Endodermal cell (in vitro differentiated cells): ENCODE measurements around the gene RYR2. TPM values are rescaled to one million over a fixed set of nuclear protein-coding genes. Genes with fewer than 3 reads are reported as not detected.

Source experiments
- DNase-seq: peaks from one replicate; pipeline ENCODE4 v3.0.0-alpha.2; 2017
- H3K27ac ChIP-seq: 2 replicates; pipeline ENCODE4 v1.5.1; 2013; ENCODE audit warnings: mild to moderate bottlenecking, low read depth, low read length, moderate library complexity
- H3K27me3 ChIP-seq: 2 replicates; pipeline ENCODE4 v1.6.1; 2013; ENCODE audit warnings: mild to moderate bottlenecking, low read length, moderate library complexity; ENCODE audit not compliant: insufficient read depth, control insufficient read depth, poor library complexity, severe bottlenecking
- H3K36me3 ChIP-seq: 2 replicates; pipeline ENCODE4 v1.7.0; 2013; ENCODE audit warnings: mild to moderate bottlenecking, low read length, moderate library complexity; ENCODE audit not compliant: control insufficient read depth, insufficient read depth
- H3K4me1 ChIP-seq: one replicate; pipeline ENCODE4 v1.7.0; 2013; ENCODE audit warnings: low read length; ENCODE audit not compliant: control insufficient read depth, insufficient read depth
- H3K4me3 ChIP-seq: 2 replicates; pipeline ENCODE4 v1.5.1; 2013; ENCODE audit warnings: mild to moderate bottlenecking, low read length, moderate library complexity
- H3K9ac ChIP-seq: 2 replicates; pipeline ENCODE4 v1.6.1; 2013; ENCODE audit warnings: mild to moderate bottlenecking, low read length, moderate library complexity; ENCODE audit not compliant: poor library complexity, severe bottlenecking; ENCODE audit errors: extremely low read depth
- H3K9me3 ChIP-seq: 2 replicates; pipeline ENCODE4 v1.6.1; 2013; ENCODE audit warnings: mild to moderate bottlenecking, low read length, moderate library complexity; ENCODE audit not compliant: control insufficient read depth
- H3K27ac Mint-ChIP-seq: 2 replicates; pipeline ENCODE4 v1.8.0; 2020; ENCODE audit warnings: mixed read lengths
- H3K27me3 Mint-ChIP-seq: 2 replicates; pipeline ENCODE4 v1.8.0; 2021; ENCODE audit warnings: mild to moderate bottlenecking, mixed read lengths; ENCODE audit not compliant: insufficient read depth
- H3K36me3 Mint-ChIP-seq: 2 replicates; pipeline ENCODE4 v1.8.0; 2020; ENCODE audit warnings: low read depth, mixed read lengths
- H3K4me1 Mint-ChIP-seq: 2 replicates; pipeline ENCODE4 v1.8.0; 2020; ENCODE audit warnings: mixed read lengths
- H3K4me3 Mint-ChIP-seq: 2 replicates; pipeline ENCODE4 v1.8.0; 2020; ENCODE audit warnings: mild to moderate bottlenecking, moderate library complexity, mixed read lengths
- H3K9me3 Mint-ChIP-seq: 2 replicates; pipeline ENCODE4 v1.8.0; 2020; ENCODE audit warnings: mild to moderate bottlenecking, mixed read lengths
- CTCF ChIP-seq: fragments of 200-600 bp; sonication (generic); conservative IDR thresholded peaks from 2 replicates; pipeline ENCODE4 v1.5.0; 2021; ENCODE audit warnings: antibody characterized with exemption, mild to moderate bottlenecking
- WGBS, 2 experiments: methylation state at CpG; one replicate each; pipeline versions ENCODE4 v1.1.5 to v1.1.7; 2013; ENCODE audit warnings: missing lambda C conversion rate in 2 of 2, mixed read lengths in 1 of 2; ENCODE audit not compliant: insufficient coverage in 1 of 2, insufficient read length in 1 of 2; 5-methylcytosine and 5-hydroxymethylcytosine counted together
- total RNA-seq, 2 donors: library from RNA; stranded (reverse); fragmentation: NEBNext Ultra II Directional in 1 of 2; extraction: Animal tissue kit (Norgen Biotek cat#: 25700) in 1 of 2; gene quantifications; 2 replicates in 1 of 2; 3 replicates in 1 of 2; pipeline ENCODE4 v1.2.1, GENCODE V29; 2021

The RYR2 gene
- total RNA-seq, 2 donors from 2014 or later = 0.95 to 2.4 TPM

DNA sequence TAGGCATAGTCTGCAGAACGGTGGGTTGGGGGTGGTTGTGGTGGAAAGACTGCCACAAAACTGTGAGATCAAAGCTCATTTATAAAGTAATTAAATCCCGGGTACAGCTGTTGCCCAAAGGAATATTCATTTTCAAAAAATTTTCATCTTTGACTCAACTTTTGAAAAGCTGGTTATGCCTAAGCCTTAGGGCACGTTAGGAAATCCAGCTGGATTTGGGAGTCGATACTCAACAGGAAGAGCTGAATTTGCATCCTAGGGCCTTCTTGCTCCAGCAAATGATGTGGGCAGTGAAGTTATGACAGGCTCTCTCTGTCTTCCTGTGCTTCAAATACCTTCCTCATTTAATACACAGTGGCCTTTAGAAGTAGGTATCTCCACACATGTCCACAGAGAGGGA is 817.0 kb downstream of the RYR2 start:
- H3K9ac ChIP-seq = no peak overlapping the region
- no peak for TF ChIP-seq CTCF
- H3K4me1 ChIP-seq = no peaks in the 10 kb centered on the region
- peaks cover 15% of the 10 kb centered on the region for H3K27me3 ChIP-seq
- peaks cover 7% of the 10 kb centered on the region for H3K4me1 Mint-ChIP-seq
- H3K27ac Mint-ChIP-seq = no peak overlapping the region
- H3K9me3 ChIP-seq = no peaks in the 10 kb centered on the region
- 68 to 83% methylated on average over 3 to 4 of the region's 4 CpGs for WGBS, 2 experiments
- H3K36me3 Mint-ChIP-seq = no peaks in the 10 kb centered on the region
- no peak for DNase-seq
- H3K4me3 Mint-ChIP-seq = no peak overlapping the region
- H3K9me3 Mint-ChIP-seq = peaks cover 5% of the 10 kb centered on the region
- H3K27me3 Mint-ChIP-seq = peaks cover 50% of the 10 kb centered on the region
- no peaks in the 10 kb centered on the region for H3K36me3 ChIP-seq
- H3K27ac ChIP-seq = no peak overlapping the region
- no peak overlapping the region for H3K4me3 ChIP-seq

GRCh38 chr1:237861944-237862343 is 820.0 kb downstream of the RYR2 start:
- Histone ChIP-seq H3K9me3 (no peaks in the 10 kb centered on the region), H3K27me3 (peaks cover 24% of the 10 kb centered on the region), H3K4me3 (no peak overlapping the region), H3K36me3 (no peaks in the 10 kb centered on the region), H3K9ac (no peak overlapping the region), H3K27ac (no peak overlapping the region), H3K4me1 (no peaks in the 10 kb centered on the region)
- Mint-ChIP-seq H3K9me3 (no peaks in the 10 kb centered on the region), H3K27ac (no peak overlapping the region), H3K27me3 (peaks cover 68% of the 10 kb centered on the region), H3K36me3 (no peaks in the 10 kb centered on the region), H3K4me1 (peaks cover 11% of the 10 kb centered on the region), H3K4me3 (no peak overlapping the region)
- TF ChIP-seq CTCF = no peak
- 87 to 93% methylated on average over 3 to 7 of the region's 8 CpGs for WGBS, 2 experiments
- DNase-seq = no peak

DNA sequence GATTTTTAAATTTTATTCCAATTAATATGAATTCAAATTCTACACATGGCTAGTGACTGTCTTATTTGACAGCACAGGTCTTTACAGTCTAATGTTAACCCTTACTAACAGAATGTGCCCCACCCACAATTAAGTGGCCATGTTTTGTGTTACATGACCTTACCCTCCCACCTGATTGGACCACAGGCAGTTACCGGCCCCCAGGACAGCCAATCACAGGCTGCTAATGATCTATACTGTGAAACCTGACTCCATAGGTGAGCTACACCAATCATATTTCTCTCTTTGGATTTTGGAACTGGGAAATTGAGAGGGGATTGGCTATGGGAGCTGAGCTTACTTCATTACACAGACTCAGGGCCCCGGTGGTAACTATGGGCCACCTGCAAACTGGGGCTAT is 821.2 kb downstream of the RYR2 start:
- Histone ChIP-seq H3K27me3 (peaks cover 24% of the 10 kb centered on the region), H3K9me3 (no peaks in the 10 kb centered on the region), H3K27ac (no peak overlapping the region), H3K9ac (no peak overlapping the region), H3K36me3 (no peaks in the 10 kb centered on the region), H3K4me1 (peaks cover 4% of the 10 kb centered on the region), H3K4me3 (no peak overlapping the region)
- H3K9me3 Mint-ChIP-seq = no peaks in the 10 kb centered on the region
- H3K36me3 Mint-ChIP-seq = no peaks in the 10 kb centered on the region
- peaks cover 60% of the 10 kb centered on the region for H3K27me3 Mint-ChIP-seq
- no peak overlapping the region for H3K27ac Mint-ChIP-seq
- WGBS, 2 experiments = 88% methylated on average over 2 of the region's 2 CpGs; no CpG with 5 or more reads in 1 of the 2 experiments
- peak; percentile 61 for DNase-seq
- peaks cover 22% of the 10 kb centered on the region for H3K4me1 Mint-ChIP-seq
- no peak for TF ChIP-seq CTCF
- H3K4me3 Mint-ChIP-seq = no peak overlapping the region
